GM18861 (cell line): ENCODE results near the gene NFKBIL1.
"Not testable (repeated sequence)": the region's sequence is repeated elsewhere in the genome, so short reads cannot be mapped to it uniquely, and the experiment has no call there.

Experiments
- ATAC-seq: cut with Tn5 transposase; IDR thresholded peaks from one replicate; pipeline ENCODE4 v1.9.1; 2021; ENCODE audit not compliant: unreplicated experiment

NFKBIL1 gene

DNA sequence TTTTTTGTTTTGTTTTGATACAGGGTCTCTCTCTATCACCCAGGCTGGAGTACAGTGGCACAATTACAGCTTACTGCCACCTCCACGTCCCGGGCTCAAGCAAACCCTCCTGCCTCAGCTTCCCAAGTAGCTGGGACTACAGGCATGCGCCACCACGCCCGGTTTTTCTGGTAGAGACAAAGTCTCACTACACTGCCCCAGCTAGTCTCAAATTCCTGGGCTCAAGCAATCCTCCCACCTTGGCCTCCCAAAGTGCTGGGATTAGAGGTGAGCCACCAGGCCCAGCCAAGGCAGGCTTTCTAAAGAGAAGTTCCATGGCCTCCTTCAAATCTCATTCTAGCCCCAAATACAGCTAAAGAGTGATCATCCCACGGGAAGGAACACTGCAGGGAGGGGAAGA lies 13.4 kb upstream of the NFKBIL1 start:
- ATAC-seq = no peak

DNA sequence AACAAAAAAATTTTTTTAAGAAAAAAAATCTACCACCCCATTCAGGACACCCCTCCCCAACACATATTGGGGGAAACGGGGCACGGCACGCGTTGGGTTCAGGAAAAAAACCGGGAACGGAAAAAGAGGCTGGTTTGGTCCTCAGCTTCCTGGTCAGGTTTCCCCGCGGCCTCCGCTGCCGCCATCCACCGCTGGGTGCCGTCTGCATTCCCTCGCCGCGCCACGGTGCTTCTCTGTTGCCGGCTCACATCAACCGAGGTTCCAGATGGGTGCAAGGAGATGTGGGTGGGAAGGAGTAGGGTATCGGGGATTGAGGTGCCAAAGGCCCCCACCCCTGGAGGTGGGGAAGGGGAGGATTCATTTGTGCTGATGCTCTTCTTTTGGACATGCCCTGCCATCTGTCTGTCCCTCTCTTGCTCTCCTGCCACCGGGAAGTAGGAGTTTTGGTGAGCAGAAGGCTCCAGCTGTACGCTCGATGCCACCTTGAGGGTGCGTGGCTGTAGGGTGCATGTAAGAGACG lies 12.8 kb upstream of the NFKBIL1 start:
- ATAC-seq = no peak

DNA sequence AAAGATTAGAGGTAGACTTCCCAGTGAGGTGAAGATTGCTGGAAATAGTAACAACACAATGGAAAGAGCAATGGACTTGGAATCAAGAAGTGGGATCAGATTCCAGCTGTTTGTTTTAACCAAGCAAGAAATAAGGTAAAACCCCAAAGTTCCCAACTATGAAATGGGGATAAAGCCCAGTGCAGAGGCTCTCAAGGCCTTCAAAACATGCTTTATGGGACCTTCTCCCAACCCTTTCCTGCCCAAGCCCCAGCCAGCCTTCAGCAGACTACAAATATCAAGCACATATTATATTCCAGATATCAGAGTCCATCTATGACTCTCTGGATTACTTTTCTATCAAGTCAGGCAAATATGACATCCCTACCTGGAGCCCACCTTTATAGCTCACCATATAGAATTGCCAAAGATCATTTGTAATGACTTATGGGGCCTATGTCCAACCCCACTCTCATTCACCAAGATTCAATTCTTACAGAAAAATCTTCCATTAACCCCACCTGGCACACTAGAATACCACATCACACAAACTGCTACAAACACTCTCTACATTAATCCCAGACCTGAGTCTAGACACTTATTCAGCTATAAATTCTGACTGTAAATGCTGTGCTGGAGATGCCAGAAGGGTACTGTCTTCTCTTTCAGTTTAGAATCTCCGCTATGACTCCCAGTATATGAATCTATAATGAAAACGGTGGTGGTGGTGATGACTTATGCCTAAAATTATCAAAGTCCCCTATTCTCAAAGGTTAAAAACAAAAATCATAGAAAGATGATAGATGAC lies 11.7 kb upstream of the NFKBIL1 start:
- ATAC-seq = no peak

GRCh38 chr6:31538805-31539400 lies 8.5 kb upstream of the NFKBIL1 start:
- no peak for ATAC-seq

- no peak for ATAC-seq
Measured at GRCh38 chr6:31540640-31541039, 6.8 kb upstream of the NFKBIL1 start.

DNA sequence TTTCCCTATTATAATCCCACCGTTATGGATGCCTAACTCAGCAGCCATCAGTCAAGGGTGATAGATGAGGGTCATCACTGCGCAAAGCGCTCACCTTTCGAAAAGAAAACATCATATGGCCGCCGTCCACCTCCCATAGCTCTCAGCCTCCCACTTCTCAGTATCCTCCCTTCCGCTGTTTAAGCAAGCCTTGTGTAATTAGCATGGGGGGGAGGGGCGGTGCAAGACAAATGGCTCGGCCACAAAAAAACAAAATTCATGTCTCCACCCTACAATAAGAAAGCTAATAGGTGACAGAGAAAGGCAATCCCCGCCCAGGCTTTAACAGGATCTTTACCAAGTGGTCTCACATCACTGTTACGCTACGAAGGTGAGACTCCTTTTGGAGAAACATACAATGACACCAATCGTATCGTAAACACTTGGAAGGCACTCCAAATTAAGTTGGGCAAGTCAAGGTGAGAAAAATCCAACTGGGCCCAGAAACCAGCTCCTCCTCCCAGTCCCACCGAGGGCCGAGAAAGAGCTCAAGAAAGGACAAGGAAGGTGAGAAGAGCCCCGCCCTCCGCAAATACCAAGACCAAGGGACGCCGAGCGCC lies 6.2 kb upstream of the NFKBIL1 start:
- ATAC-seq = no peak

DNA sequence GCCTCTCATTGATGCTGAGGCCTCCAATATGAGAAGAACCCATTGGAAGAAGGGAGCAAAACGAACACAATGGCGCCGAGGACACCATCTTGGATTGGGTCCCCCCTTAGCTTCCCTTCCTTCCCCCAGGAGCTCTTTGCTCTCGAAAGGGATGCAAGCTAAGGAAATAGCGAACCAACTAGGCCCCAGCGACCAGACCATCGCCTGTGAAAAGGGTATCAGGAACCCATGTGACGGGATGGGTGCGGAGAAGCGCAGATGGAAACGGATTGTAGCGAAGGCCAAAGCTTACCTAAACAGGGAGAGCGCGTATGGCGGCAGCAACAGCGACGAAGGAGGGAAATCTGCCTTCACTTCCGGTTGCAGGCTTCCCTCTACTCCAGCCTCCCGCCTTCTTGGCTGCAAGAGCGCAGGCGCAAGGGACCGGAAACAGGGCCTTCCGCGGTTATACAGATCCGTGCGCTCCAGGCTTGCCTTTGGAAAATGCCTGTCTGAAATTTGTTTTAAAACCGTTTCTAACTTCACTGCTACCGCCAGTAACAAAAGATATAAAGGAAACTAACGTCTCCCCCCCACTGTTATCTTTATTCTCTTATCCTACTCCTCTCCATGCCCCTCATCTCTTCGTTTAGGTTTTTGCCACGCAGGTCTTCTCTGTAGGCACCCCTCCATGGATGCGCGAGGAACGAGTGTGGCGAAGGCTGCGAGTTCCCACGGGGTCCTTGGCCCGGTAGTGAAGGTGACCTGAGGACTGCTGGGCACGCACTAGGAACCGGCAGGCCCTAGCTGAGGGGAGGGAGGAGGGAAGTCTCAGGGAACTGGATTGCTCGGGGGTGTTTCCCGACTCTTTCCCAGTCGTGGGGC lies 5.5 kb upstream of the NFKBIL1 start, which contains the start of gene DDX39B:
Gene DDX39B, minus strand, starts transcription at position 346 of the 864 bp plus-strand sequence. CDS start 1,471 bp downstream, outside the sequence.
- ATAC-seq = peak; percentile 45

- ATAC-seq = no peak
Measured at GRCh38 chr6:31543639-31544038, 3.8 kb upstream of the NFKBIL1 start.

- no peak for ATAC-seq
Measured at GRCh38 chr6:31544676-31545075, 2.7 kb upstream of the NFKBIL1 start.

DNA sequence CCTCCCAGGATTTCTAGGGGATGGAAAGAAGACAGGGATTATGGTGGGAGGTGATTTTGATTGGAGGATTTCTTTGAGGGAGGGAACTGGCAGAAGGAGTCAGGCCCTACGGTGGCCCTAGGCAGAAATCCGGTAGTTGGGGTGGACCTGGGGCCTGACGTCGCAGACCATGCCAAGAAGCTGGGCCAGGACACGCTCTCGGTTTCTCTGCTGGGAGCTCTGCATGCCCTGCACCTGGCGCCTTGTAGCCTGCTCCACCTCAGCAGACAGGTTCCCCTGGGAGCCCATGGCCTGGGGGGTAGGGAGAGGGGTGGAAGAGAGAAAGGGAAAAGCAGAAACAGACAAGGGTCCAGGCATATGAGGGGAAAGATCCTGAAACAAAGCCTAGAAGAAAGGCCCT lies 2.1 kb upstream of the NFKBIL1 start:
- no peak for ATAC-seq

GRCh38 chr6:31546339-31546957 lies 960 bp upstream of the NFKBIL1 start, which contains the start of gene ATP6V1G2:
TSS of gene ATP6V1G2 (minus strand) at chr6:31546608. CDS start at chr6:31546559, 49 bp downstream.
- peak; percentile 43 for ATAC-seq

- ATAC-seq = no peak
Measured at GRCh38 chr6:31547727-31548543, 527 bp downstream of the NFKBIL1 start.

- ATAC-seq = no peak
Measured at GRCh38 chr6:31548544-31548873, 1.1 kb downstream of the NFKBIL1 start.

DNA sequence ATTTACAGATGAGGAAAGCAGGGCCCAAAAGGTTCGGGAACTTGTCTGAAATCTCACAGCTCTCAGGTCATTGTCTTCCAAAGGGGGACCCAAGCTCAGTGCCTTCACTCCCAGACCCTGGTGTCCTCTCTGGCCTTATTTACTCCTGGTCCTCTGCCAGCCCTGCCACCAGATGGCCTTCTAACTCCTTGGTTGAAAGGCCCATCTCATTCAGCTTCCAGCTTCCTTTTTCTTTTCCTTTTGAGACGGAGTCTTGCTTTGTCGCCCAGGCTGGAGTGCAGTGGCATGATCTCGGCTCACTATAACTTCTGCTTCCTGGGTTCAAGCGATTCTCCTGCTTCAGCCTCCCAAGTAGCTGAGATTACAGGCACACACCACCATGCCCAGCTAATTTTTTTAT lies 4.0 kb downstream of the NFKBIL1 start:
- not testable (repeated sequence) for ATAC-seq

DNA sequence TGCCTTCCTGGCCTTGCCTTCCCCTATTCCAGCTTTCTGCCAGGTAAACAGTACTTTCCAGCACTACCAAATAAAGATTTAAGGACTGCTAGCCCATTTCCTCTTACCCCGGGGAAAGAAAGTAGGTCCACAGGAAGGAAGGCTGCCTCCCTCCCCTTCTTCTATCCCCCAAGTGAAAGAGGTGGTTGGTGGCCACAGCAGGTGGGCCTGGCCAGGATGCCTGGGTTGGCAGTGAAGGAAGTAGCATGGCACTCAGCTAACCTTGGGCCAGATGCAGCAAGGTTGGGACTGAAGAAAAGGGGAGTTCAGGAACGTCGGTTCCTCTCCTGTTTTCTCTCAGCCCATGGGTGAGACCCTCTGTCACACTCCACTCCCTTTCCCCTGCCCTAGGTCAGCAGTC lies 8.9 kb downstream of the NFKBIL1 start:
- ATAC-seq = no peak

DNA sequence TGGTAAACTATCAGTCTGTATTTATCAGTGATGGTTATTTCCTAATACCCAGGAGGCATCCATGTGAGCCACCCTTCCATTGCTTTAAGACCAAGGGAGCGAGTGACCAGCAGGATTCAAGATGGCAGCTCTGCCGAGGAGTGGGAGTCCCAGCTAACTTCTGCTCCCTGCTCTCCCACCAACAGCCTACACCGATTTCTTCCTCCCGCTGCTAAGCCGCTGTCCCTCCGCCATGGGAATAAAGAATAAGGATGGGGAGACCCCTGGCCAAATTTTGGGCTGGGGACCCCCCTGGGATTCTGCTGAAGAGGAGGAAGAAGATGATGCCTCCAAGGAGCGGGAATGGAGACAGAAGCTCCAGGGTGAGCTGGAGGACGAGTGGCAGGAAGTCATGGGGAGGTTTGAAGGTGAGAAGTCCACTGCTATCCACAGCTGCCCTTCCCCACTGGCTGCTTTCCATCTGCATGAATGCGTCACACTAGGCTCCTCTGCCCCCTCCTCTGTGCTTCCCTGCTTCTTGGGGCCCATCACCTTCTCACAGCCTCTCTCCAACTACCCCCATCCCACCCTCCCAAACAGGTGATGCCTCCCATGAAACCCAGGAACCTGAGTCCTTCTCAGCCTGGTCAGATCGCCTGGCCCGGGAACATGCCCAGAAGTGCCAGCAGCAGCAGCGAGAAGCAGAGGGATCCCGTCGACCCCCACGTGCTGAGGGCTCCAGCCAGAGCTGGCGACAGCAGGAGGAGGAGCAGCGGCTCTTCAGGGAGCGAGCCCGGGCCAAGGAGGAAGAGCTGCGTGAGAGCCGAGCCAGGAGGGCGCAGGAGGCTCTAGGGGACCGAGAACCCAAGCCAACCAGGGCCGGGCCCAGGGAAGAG lies 10.3 kb downstream of the NFKBIL1 start:
- no peak for ATAC-seq

DNA sequence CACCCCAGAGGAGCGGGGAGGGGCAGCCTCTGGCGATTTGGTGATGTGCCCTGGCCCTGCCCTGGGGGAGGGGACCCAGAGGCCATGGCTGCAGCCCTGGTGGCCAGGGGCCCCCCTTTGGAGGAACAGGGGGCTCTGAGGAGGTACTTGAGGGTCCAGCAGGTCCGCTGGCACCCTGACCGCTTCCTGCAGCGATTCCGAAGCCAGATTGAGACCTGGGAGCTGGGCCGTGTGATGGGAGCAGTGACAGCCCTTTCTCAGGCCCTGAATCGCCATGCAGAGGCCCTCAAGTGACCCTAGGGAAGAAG lies 10.9 kb downstream of the NFKBIL1 start:
- no peak for ATAC-seq

- ATAC-seq = no peak
Measured at GRCh38 chr6:31558631-31559500, 11.5 kb downstream of the NFKBIL1 start.
